GM19468 (cell line): Measurements from ENCODE around the gene MLF2.
A peak's percentile ranks its signal among the peaks of the same experiment; 100 is the strongest.

Experiments
- ATAC-seq: cut with Tn5 transposase; IDR thresholded peaks from one replicate; pipeline ENCODE4 v1.9.1; 2021; ENCODE audit warnings: mild to moderate bottlenecking, moderate library complexity, moderate number of reproducible peaks; ENCODE audit not compliant: unreplicated experiment; ENCODE audit errors: extremely low read depth

The MLF2 gene

GRCh38 chr12:6778574-6779550 lies 25.9 kb upstream of the MLF2 start:
- peak; percentile 39 for ATAC-seq

GRCh38 chr12:6778217-6778573 lies 25.3 kb upstream of the MLF2 start:
- ATAC-seq, result no peak

- ATAC-seq, result no peak
Observed at GRCh38 chr12:6777386-6777785, 24.4 kb upstream of the MLF2 start.

- ATAC-seq, result no peak
Observed at GRCh38 chr12:6775185-6776174, 22.5 kb upstream of the MLF2 start.

- no peak for ATAC-seq
Observed at GRCh38 chr12:6774499-6775062, 21.6 kb upstream of the MLF2 start.

GRCh38 chr12:6773590-6774351 lies 20.8 kb upstream of the MLF2 start:
- ATAC-seq, result no peak

GRCh38 chr12:6772726-6773589 lies 20.0 kb upstream of the MLF2 start:
- ATAC-seq, result no peak

- no peak for ATAC-seq
Observed at GRCh38 chr12:6772331-6772695, 19.4 kb upstream of the MLF2 start, which contains the start of gene LAG3. Gene LAG3, plus strand, starts transcription at chr12:6772520. Its CDS starts 333 bp downstream, at chr12:6772853.

- ATAC-seq, result no peak
Observed at GRCh38 chr12:6771509-6772330, 18.8 kb upstream of the MLF2 start.

- ATAC-seq, result no peak
Observed at GRCh38 chr12:6771091-6771495, 18.2 kb upstream of the MLF2 start.

- ATAC-seq, result no peak
Observed at GRCh38 chr12:6770600-6770999, 17.7 kb upstream of the MLF2 start.

- ATAC-seq, result no peak
Observed at GRCh38 chr12:6770094-6770493, 17.2 kb upstream of the MLF2 start.

GRCh38 chr12:6769666-6770065 lies 16.7 kb upstream of the MLF2 start:
- no peak for ATAC-seq

GRCh38 chr12:6768990-6769389 lies 16.0 kb upstream of the MLF2 start:
- ATAC-seq, result no peak

- no peak for ATAC-seq
Observed at GRCh38 chr12:6768437-6768914, 15.5 kb upstream of the MLF2 start.

GRCh38 chr12:6767353-6768319 lies 14.7 kb upstream of the MLF2 start:
- ATAC-seq, result no peak
